ENCODE measurements around the gene AMN.

The AMN gene

DNA sequence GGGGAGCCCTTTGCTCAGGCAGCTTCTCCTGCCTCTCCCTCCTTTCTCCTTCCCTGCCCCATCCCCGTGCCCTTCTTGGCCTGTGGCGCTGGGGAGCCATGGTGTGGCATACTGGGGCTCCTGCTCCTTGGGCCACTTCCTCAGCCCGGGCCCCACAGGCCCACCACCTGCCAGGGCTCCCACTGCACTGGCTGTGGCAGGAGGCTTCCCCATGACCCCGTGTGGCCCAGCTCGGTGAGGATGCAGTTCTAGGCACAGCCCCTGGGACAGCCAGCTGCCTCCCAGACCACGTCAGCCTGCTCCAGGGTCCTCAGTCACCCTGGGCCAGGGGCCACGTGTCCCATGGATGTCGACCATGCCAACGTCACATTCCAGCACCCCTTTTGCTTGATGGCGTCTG lies 13.0 kb upstream of the AMN start:
- H3K4me3 ChIP-seq (ENCODE audit: low read depth, low read length): no peak overlapping the region
- TF ChIP-seq, protein P1, sequence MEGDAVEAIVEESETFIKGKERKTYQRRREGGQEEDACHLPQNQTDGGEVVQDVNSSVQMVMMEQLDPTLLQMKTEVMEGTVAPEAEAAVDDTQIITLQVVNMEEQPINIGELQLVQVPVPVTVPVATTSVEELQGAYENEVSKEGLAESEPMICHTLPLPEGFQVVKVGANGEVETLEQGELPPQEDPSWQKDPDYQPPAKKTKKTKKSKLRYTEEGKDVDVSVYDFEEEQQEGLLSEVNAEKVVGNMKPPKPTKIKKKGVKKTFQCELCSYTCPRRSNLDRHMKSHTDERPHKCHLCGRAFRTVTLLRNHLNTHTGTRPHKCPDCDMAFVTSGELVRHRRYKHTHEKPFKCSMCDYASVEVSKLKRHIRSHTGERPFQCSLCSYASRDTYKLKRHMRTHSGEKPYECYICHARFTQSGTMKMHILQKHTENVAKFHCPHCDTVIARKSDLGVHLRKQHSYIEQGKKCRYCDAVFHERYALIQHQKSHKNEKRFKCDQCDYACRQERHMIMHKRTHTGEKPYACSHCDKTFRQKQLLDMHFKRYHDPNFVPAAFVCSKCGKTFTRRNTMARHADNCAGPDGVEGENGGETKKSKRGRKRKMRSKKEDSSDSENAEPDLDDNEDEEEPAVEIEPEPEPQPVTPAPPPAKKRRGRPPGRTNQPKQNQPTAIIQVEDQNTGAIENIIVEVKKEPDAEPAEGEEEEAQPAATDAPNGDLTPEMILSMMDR (IDR thresholded peaks at IDR 0.05; ENCODE audit: low read depth, low read length): no peak

DNA sequence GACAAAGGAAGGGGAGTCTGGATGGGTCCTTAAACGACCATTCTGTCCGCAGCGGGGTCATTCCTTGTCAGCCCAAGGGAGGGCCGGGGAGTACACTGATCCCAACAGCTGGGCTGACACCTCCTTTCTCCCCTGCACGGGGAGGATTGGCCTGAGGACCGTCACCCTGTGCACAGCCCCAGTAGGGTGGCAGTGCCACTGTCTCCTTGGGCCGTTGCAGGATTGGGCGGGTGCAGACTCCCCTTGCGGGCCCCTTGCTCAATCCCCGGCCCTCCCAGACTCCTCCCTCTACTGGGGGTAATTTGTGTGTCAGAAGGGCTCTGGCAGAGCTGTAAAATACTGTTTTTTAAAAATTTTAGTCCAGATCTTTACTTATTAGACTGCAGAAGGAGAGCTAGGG lies 12.6 kb upstream of the AMN start:
- H3K4me3 ChIP-seq (ENCODE audit: low read depth, low read length): no peak overlapping the region
- TF ChIP-seq, protein P1 (IDR thresholded peaks at IDR 0.05; ENCODE audit: low read depth, low read length): no peak

DNA sequence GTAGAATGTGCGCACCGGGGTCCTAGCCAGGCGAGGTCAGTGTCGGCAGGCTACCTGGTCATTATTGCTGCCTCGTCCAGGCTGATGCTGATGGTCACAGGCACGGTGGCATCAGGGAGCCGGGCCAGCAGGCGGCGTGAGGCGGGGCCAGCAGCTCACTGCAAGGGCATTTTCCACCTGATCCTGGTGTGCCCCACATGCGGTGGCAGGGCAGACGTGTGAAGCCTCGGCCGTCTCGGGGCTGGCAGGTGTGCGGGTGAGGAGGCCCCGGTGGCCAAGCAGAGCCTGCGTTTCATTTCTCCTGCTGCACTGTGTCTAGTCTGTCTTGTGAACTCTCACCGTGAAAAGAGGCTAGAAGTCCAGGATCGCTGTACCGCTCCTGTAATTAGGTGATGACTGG lies 12.0 kb upstream of the AMN start:
- H3K4me3 ChIP-seq (ENCODE audit: low read depth, low read length): no peak overlapping the region
- TF ChIP-seq, protein P1 (IDR thresholded peaks at IDR 0.05; ENCODE audit: low read depth, low read length): no peak

DNA sequence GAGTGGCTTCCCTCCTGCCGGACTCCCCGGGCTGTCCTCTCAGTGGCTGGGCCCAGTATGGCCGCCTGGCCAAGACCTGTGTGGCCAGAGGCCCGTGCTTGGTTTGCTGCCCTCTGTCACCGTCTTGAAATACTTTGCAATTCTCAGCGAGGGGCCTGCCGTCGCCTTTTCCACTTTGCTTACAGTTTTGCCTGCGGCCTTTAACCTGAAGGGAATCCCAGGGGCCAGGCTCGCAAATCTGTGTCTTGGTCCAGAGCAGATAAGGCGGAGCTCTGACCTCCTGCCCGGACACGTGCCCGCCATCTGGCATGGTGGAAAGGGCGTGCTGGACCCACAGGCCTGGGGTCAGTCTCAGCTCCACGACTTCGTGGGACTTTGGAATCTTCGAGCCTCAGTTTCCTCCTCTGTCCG lies 10.9 kb upstream of the AMN start:
- TF ChIP-seq, protein P1 (IDR thresholded peaks at IDR 0.05; ENCODE audit: low read depth, low read length): no peak
- H3K4me3 ChIP-seq (ENCODE audit: low read depth, low read length): no peak overlapping the region

DNA sequence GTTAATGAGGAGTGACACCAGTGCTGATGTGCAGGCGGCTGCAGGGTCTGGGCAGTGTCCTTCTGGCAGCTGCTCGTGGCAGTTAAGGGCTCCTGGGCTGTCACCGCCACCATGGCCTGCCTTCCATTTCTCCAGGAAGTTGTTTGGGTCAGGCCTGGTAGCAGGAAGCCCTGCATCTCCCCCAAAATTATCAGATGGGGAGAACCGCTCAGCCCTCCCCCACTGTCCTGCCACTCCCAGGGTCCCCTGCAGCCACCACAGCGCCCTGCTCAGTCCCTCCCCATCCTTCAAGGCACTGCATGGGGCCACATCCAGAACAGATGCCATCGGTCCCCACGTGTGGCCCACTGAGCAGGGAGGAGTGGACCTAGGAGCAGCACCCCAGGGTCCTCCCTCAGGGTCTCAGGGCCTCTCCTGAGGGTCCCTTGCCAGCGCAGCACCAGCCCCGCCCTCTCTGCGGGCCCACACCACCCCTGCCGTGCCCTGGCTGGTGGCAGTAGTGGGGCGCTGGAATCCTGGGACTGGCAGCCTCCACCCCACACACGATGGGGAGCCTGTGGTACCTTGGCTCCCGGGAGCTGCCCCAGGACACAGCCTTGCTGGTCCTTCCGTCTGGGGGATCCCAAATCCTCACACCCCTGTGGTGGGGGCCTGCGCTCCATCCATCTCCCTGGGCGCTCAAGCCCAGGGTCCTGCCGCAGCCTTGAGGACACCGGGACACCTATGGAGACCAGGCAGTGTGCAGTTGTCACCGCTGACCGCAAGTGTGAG lies 10.3 kb upstream of the AMN start:
- TF ChIP-seq, protein P1 (IDR thresholded peaks at IDR 0.05; ENCODE audit: low read depth, low read length): no peak
- H3K4me3 ChIP-seq (ENCODE audit: low read depth, low read length): no peak overlapping the region

DNA sequence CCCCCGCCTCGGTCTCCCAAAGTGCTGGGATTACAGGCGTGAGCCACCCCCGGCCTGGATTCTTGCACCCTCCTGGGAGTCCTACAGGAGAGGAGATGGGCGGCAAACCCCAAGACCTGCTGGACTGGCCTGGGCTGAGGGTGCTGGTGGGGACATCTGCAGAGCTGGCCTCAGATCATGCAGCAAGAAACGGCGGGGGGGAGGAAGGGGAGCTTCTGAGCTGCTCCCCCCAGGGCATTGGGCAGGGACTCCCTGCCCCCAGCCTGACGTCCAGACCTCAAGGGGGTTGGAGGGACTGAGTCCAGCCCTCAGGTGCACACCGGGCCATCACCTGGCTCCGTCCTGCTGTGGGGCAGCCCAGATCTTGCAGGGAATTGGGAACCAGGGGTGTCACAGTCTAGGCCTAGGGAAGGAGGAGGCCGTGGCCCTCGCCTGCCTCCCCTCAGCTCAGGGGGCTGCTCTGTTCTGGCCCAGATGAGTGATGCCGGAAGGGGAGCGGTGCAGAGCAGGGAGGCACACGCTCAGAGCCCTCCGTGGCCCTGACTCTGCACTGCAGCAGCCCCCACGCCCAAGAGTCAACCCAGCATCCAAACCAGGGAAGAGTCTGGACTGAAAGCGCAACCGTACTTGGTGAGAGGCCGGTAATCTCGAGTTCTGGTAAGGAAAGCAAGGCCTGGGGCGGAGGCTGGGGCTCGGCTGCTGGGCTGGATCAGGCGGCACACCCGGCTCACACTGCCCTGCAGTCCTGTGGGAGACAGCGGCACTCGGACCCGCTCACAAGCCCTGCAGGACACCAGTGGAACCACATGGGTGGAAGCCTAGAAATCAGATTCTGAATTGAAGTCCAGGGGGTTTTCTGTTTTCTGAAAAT lies 8.9 kb upstream of the AMN start:
- H3K4me3 ChIP-seq (ENCODE audit: low read depth, low read length): no peak overlapping the region
- TF ChIP-seq, protein P1 (IDR thresholded peaks at IDR 0.05; ENCODE audit: low read depth, low read length): no peak

All from WI38 (cell line).